H9 (cell line): ENCODE measurements around the gene DHRS9. TPM values are rescaled to one million over a fixed set of nuclear protein-coding genes. Genes with fewer than 3 reads are reported as not detected.

ENCODE experiments used
- DNase-seq: peaks from one replicate; pipeline ENCODE4 v3.0.0-alpha.2; 2017
- H2AFZ ChIP-seq: one replicate; pipeline ENCODE4 v1.6.1; 2013; ENCODE audit warnings: mild to moderate bottlenecking, low read length, control low read depth, moderate library complexity
- H2AK5ac ChIP-seq: 2 replicates; pipeline ENCODE4 v1.6.1; 2013; ENCODE audit warnings: low read length, control low read depth, mixed read lengths; ENCODE audit not compliant: insufficient read length
- H2BK120ac ChIP-seq: one replicate; pipeline ENCODE4 v1.6.1; 2013; ENCODE audit warnings: low read depth, mild to moderate bottlenecking, low read length, control low read depth, inconsistent platforms; ENCODE audit not compliant: poor library complexity, severe bottlenecking
- H2BK12ac ChIP-seq: 2 replicates; pipeline ENCODE4 v1.6.1; 2013; ENCODE audit warnings: low read length, control low read depth, mixed read lengths, low read depth; ENCODE audit not compliant: insufficient read length
- H2BK15ac ChIP-seq: 2 replicates; pipeline ENCODE4 v1.6.1; 2013; ENCODE audit warnings: low read depth, low read length, control low read depth
- H2BK20ac ChIP-seq: one replicate; pipeline ENCODE4 v1.6.1; 2013; ENCODE audit warnings: low read depth, mild to moderate bottlenecking, low read length, control low read depth, inconsistent platforms; ENCODE audit not compliant: poor library complexity, severe bottlenecking
- H2BK5ac ChIP-seq: 2 replicates; pipeline ENCODE4 v1.6.1; 2013; ENCODE audit warnings: low read length, control low read depth, mixed read lengths; ENCODE audit not compliant: insufficient read length
- H3K14ac ChIP-seq: 2 replicates; pipeline ENCODE4 v1.6.1; 2013; ENCODE audit warnings: low read length, control low read depth; ENCODE audit not compliant: insufficient read depth
- H3K18ac ChIP-seq: 2 replicates; pipeline ENCODE4 v1.6.1; 2013; ENCODE audit warnings: low read depth, mild to moderate bottlenecking, mixed read lengths, low read length, control low read depth; ENCODE audit not compliant: insufficient read length
- H3K23ac ChIP-seq: 2 replicates; pipeline ENCODE4 v1.6.1; 2013; ENCODE audit warnings: low read length, control low read depth, mixed read lengths, low read depth; ENCODE audit not compliant: insufficient read length
- H3K23me2 ChIP-seq: 2 replicates; pipeline ENCODE4 v1.6.1; 2013; ENCODE audit warnings: low read depth, mild to moderate bottlenecking, mixed read lengths, low read length, control low read depth; ENCODE audit not compliant: insufficient read length, poor library complexity, severe bottlenecking
- H3K27ac ChIP-seq: 2 replicates; pipeline ENCODE4 v1.5.1; 2013; ENCODE audit warnings: low read length, control low read depth, mixed read lengths, low read depth; ENCODE audit not compliant: insufficient read length
- H3K27me3 ChIP-seq: 2 replicates; pipeline ENCODE4 v1.6.1; 2013; ENCODE audit warnings: low read length, control low read depth, inconsistent platforms; ENCODE audit not compliant: insufficient read depth
- H3K4ac ChIP-seq: 2 replicates; pipeline ENCODE4 v1.6.1; 2013; ENCODE audit warnings: low read depth, mild to moderate bottlenecking, control low read depth, inconsistent platforms, low read length, moderate library complexity
- H3K4me1 ChIP-seq: 2 replicates; pipeline ENCODE4 v1.6.1; 2013; ENCODE audit warnings: low read length, control low read depth, inconsistent platforms; ENCODE audit not compliant: insufficient read depth
- H3K4me2 ChIP-seq: 2 replicates; pipeline ENCODE4 v1.6.1; 2013; ENCODE audit warnings: low read length, control low read depth, mixed read lengths; ENCODE audit not compliant: insufficient read length, insufficient read depth
- H3K56ac ChIP-seq: 2 replicates; pipeline ENCODE4 v1.6.1; 2013; ENCODE audit warnings: low read depth, mild to moderate bottlenecking, mixed read lengths, low read length, control low read depth; ENCODE audit not compliant: insufficient read length
- H3K79me1 ChIP-seq: 2 replicates; pipeline ENCODE4 v1.6.1; 2013; ENCODE audit warnings: low read depth, mild to moderate bottlenecking, moderate library complexity, low read length, control low read depth, inconsistent platforms; ENCODE audit not compliant: insufficient read depth, poor library complexity, severe bottlenecking
- H3K79me2 ChIP-seq: 2 replicates; pipeline ENCODE4 v1.6.1; 2013; ENCODE audit warnings: low read length, control low read depth, inconsistent platforms; ENCODE audit not compliant: insufficient read depth
- H3K9ac ChIP-seq: 2 replicates; pipeline ENCODE4 v1.6.1; 2013; ENCODE audit warnings: low read length, control low read depth, mixed read lengths; ENCODE audit not compliant: insufficient read length; ENCODE audit errors: extremely low read depth
- H3K9me3 ChIP-seq: one replicate; pipeline ENCODE4 v1.6.1; 2013; ENCODE audit warnings: low read depth, low read length, inconsistent platforms; ENCODE audit not compliant: control insufficient read depth
- H3T11ph ChIP-seq: one replicate; pipeline ENCODE4 v1.6.1; 2013; ENCODE audit warnings: mild to moderate bottlenecking, low read length, control low read depth, inconsistent platforms
- H4K20me1 ChIP-seq: one replicate; pipeline ENCODE4 v1.6.1; 2013; ENCODE audit not compliant: control insufficient read depth, insufficient read length, insufficient read depth
- H4K5ac ChIP-seq: 2 replicates; pipeline ENCODE4 v1.6.1; 2013; ENCODE audit warnings: low read depth, mild to moderate bottlenecking, mixed read lengths, low read length, control low read depth; ENCODE audit not compliant: insufficient read length
- H4K8ac ChIP-seq: replicated peaks from 2 replicates; pipeline ENCODE4 v1.6.1; 2013; ENCODE audit warnings: low read length, control low read depth, mixed read lengths, low read depth; ENCODE audit not compliant: insufficient read length
- H4K91ac ChIP-seq: 2 replicates; pipeline ENCODE4 v1.6.1; 2013; ENCODE audit warnings: low read depth, mild to moderate bottlenecking, moderate library complexity, mixed read lengths, low read length, control low read depth; ENCODE audit not compliant: insufficient read length
- H3K27ac Mint-ChIP-seq, 3 experiments: 2 replicates in 2 of 3; 3 replicates in 1 of 3; pipeline ENCODE4 v1.8.0; 2020 to 2021; ENCODE audit warnings: mixed read lengths in 3 of 3, mild to moderate bottlenecking in 1 of 3, moderate library complexity in 1 of 3
- H3K27me3 Mint-ChIP-seq: 2 replicates; pipeline ENCODE4 v1.8.0; 2021; ENCODE audit warnings: low read depth, mild to moderate bottlenecking, moderate library complexity, mixed read lengths
- H3K36me3 Mint-ChIP-seq, 3 experiments: 2 replicates in 2 of 3; 3 replicates in 1 of 3; pipeline ENCODE4 v1.8.0; 2020 to 2021; ENCODE audit warnings: low read depth in 3 of 3, mixed read lengths in 3 of 3; ENCODE audit not compliant: insufficient read depth in 1 of 3
- H3K4me1 Mint-ChIP-seq, 2 experiments: 2 replicates each; pipeline ENCODE4 v1.8.0; 2020; ENCODE audit warnings: mixed read lengths in 2 of 2
- H3K4me3 Mint-ChIP-seq, 2 experiments: 2 replicates in 1 of 2; 3 replicates in 1 of 2; pipeline ENCODE4 v1.8.0; 2020 to 2021; ENCODE audit warnings: mild to moderate bottlenecking in 2 of 2, mixed read lengths in 2 of 2, moderate library complexity in 1 of 2
- H3K9me3 Mint-ChIP-seq, 2 experiments: 2 replicates in 1 of 2; 3 replicates in 1 of 2; pipeline ENCODE4 v1.8.0; 2020; ENCODE audit warnings: mild to moderate bottlenecking in 2 of 2, mixed read lengths in 2 of 2, moderate library complexity in 1 of 2
- WGBS: extraction: QIAGEN DNeasy Blood & Tissue Kit; methylation state at CpG from one replicate; pipeline ENCODE4 v1.1.7; 2013; ENCODE audit warnings: missing lambda C conversion rate, low lambda C conversion rate, mixed read lengths; ENCODE audit not compliant: insufficient read length; ENCODE audit errors: extremely low coverage; 5-methylcytosine and 5-hydroxymethylcytosine counted together
- total RNA-seq: library from RNA; stranded (reverse); gene quantifications from 2 replicates; pipeline ENCODE4 v1.2.1, GENCODE V29; 2021
- TF ChIP-seq, protein P1 (sequence below): fragments of 200-600 bp; sonication (generic); conservative IDR thresholded peaks from 3 replicates; pipeline ENCODE4 v1.8.0; 2021; ENCODE audit warnings: antibody characterized with exemption, mild to moderate bottlenecking

DHRS9 gene
- total RNA-seq, 1 experiment from 2014 or later, result not detected

DNA sequence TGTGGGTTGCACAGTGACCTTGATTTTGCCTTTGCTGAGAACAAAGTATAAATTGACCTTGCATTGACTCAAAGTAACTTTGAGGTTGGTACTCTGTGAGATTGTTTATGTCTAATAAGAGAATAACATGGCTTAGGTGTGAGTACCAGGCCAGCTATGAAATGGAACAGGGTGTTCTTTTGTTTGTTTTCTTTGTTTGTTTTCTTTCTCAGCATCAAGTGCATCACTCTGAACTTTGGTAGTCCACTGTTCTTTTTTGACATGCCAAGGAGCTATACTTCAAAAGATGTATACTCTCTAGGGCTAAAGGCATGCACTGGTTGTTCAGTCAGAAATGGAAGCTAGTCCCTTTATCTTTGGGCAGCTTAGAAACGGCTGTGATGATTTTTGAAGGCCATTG, 43.3 kb upstream of the DHRS9 start:
- no peak overlapping the region for H2AK5ac ChIP-seq
- no peak overlapping the region for H2BK20ac ChIP-seq
- no peak overlapping the region for H2BK5ac ChIP-seq
- no peaks in the 10 kb centered on the region for H3K23me2 ChIP-seq
- no peak overlapping the region for H3T11ph ChIP-seq
- H3K79me1 ChIP-seq, result no peaks in the 10 kb centered on the region
- no peak overlapping the region for H4K5ac ChIP-seq
- no peak overlapping the region for H3K23ac ChIP-seq
- no peak overlapping the region for H2BK15ac ChIP-seq
- no peak overlapping the region for H2BK12ac ChIP-seq
- no peaks in the 10 kb centered on the region for H4K20me1 ChIP-seq
- H3K4me1 ChIP-seq, result no peaks in the 10 kb centered on the region
- WGBS, result no CpG with 5 or more reads among the region's 1 CpG
- H4K91ac ChIP-seq, result no peak overlapping the region
- H4K8ac ChIP-seq, result no peak overlapping the region
- H3K18ac ChIP-seq, result no peak overlapping the region
- H3K9me3 Mint-ChIP-seq, result no peaks in the 10 kb centered on the region
- H2AFZ ChIP-seq, result no peak overlapping the region
- H3K27me3 Mint-ChIP-seq, result no peaks in the 10 kb centered on the region
- H3K14ac ChIP-seq, result no peak overlapping the region
- H3K4me1 Mint-ChIP-seq, result peaks cover 3 to 6% of the 10 kb centered on the region in 2 experiments; a peak in 3 of 4 replicates
- no peak for DNase-seq
- no peak overlapping the region for H3K4me2 ChIP-seq
- H3K79me2 ChIP-seq, result no peaks in the 10 kb centered on the region
- no peak overlapping the region for H2BK120ac ChIP-seq
- no peak overlapping the region for H3K4ac ChIP-seq
- no peaks in the 10 kb centered on the region for H3K27me3 ChIP-seq
- no peak overlapping the region for H3K56ac ChIP-seq
- no peak overlapping the region for H3K9ac ChIP-seq
- H3K9me3 ChIP-seq, result no peaks in the 10 kb centered on the region
- no peaks in the 10 kb centered on the region for H3K36me3 Mint-ChIP-seq
- no peak overlapping the region for H3K4me3 Mint-ChIP-seq
- H3K27ac Mint-ChIP-seq, result no peak overlapping the region
- no peak overlapping the region for H3K27ac ChIP-seq
- TF ChIP-seq, protein P1, sequence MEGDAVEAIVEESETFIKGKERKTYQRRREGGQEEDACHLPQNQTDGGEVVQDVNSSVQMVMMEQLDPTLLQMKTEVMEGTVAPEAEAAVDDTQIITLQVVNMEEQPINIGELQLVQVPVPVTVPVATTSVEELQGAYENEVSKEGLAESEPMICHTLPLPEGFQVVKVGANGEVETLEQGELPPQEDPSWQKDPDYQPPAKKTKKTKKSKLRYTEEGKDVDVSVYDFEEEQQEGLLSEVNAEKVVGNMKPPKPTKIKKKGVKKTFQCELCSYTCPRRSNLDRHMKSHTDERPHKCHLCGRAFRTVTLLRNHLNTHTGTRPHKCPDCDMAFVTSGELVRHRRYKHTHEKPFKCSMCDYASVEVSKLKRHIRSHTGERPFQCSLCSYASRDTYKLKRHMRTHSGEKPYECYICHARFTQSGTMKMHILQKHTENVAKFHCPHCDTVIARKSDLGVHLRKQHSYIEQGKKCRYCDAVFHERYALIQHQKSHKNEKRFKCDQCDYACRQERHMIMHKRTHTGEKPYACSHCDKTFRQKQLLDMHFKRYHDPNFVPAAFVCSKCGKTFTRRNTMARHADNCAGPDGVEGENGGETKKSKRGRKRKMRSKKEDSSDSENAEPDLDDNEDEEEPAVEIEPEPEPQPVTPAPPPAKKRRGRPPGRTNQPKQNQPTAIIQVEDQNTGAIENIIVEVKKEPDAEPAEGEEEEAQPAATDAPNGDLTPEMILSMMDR, result no peak
